Tongue (tissue), 2 donors: ENCODE results near the gene PEAK3. TPM values are rescaled to one million over a fixed set of nuclear protein-coding genes. Genes with fewer than 3 reads are reported as not detected.

Experiments
- DNase-seq: peaks from one replicate; pipeline ENCODE4 v3.0.0-alpha.2; 2015
- total RNA-seq: library from RNA; depleted of rRNA; stranded (reverse); fragments of >200 nt; gene quantifications from one replicate; pipeline ENCODE4 v1.2.3, GENCODE V29; 2014

PEAK3 gene
- total RNA-seq, 1 donor from 2014 or later = not detected

DNA sequence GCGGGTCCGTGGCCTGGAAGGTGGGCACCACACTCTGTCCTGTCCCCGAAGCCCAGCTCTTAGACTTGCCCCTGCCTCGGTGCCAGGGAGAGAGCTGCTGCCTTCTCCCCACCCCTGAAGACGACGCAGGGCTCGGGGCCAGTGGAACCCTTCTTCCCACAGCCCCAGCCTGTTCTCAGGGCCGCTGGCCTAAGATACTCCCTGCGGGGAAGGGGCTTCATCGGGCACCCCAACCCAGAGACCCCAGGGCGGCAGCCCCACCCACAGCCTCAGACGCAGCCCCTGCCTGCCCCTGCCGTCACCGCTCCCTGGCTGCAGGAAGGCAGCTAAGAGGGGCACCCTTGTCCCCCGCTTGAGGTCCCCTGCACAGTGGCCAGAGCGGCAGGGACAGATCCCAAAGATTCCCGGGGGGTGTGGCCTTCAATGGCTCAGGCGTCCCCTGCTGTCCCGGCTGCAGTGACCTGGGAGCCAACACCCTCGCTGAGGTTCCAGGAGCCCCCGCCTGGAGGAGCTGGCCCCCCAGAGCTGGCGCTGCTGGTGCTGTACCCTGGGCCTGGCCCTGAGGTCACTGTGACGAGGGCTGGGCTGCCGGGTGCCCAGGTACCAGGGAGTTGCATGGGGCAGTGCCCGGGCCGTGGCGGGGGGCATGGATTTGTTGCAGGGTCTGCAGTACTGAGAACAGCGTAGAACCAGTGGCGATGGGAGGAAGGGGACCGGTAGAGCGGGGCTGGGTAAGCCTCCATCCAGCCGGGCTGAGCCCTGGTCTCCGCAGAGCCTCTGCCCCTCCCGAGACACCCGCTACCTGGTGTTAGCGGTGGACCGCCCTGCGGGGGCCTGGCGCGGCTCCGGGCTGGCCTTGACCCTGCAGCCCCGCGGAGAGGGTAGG, 31.9 kb downstream of the PEAK3 start:
- DNase-seq = no peak

DNA sequence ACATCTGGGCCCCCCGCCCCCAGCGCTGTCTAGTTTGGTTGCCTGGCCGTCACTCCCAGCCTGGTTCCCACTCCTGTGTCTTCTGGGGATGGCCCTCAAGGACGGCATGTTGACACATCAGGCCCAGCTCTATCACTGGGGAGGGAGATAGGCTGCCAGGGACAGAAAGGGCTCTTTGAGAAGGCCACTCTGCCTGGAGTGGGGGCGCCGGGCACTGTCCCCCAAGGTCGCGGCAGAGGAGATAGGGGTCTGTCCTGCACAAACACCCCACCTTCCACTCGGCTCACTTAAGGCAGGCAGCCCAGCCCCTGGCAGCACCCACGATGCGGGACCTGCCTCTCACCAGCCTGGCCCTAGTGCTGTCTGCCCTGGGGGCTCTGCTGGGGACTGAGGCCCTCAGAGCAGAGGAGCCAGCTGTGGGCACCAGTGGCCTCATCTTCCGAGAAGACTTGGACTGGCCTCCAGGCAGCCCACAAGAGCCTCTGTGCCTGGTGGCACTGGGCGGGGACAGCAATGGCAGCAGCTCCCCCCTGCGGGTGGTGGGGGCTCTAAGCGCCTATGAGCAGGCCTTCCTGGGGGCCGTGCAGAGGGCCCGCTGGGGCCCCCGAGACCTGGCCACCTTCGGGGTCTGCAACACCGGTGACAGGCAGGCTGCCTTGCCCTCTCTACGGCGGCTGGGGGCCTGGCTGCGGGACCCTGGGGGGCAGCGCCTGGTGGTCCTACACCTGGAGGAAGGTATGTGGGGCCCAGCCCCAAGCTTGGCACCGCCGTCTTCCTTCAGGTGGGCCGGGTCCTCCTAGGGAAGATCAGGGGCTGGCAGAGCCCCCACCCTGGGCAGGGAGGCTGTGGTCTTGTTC, 32.7 kb downstream of the PEAK3 start, which contains the start of gene AMH:
Gene AMH, plus strand, starts transcription at position 314 of the 857 bp plus-strand sequence. Its CDS starts 10 bp downstream, at position 324.
- DNase-seq = no peak

DNA sequence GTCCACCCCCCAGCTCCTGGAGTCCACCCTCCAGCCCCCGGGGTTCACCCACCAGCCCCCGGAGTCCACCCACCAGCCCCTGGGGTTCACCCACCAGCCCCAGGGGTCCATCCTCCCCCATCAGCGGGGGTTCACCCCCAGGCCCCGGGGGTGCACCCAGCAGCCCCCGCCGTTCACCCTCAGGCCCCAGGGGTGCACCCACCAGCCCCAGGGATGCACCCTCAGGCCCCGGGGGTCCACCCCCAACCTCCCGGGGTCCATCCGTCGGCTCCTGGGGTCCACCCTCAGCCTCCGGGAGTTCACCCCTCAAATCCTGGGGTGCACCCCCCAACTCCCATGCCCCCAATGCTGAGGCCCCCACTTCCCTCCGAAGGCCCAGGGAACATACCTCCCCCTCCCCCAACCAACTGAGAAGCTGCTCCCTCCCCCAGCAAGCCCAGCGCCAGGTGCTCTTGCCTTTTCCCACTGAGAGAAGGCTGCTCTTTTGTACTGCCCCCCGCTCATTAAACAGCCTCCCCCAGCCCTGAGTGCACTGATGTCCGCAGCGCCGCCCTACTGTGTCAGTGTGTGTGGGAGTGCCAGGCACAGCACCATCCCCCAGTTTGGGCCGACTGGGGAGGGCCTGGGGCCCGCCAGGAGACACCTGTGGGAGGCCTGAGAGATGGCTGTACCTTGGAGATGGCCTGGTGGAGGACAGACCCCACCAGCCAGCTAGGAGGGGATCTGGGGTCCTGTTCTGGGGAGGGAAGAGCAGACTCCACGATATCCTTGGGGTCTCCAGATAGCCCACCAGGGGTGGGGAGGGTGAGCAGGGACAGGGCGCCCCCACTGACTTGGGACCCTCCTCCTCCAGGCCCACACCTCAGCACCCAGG, 33.6 kb downstream of the PEAK3 start:
- no peak for DNase-seq

- DNase-seq = no peak
Observed at GRCh38 chr19:2247433-2248101, 34.4 kb downstream of the PEAK3 start.

DNA sequence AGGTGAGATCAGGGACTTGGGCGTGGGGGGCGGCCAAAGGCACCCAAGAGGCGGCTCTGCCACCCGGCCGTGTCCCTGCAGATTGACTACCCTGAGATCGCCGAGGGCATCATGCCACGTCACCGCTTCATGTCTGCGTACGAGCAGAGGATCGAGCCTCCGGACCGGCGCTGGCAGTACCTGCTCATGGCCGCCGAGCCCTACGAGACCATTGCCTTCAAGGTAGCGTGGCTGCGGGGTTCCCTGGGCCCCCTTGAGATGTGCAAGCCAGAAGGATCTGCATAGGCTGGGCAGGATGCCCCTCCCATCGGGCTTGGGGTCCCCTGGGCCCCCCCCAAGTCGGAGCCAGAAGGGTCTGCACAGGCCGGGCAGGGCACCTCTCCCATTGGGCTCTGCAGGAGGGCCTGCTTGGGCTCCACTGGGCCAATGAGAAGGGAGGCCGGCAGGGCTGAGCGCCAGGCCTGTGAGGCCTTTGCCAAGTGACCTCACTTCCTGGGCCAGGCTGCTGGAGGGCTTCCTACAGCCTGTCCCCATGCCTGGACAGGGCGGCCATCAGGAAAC, 35.1 kb downstream of the PEAK3 start:
- no peak for DNase-seq

GRCh38 chr19:2246014-2246620, 35.9 kb downstream of the PEAK3 start:
- no peak for DNase-seq

GRCh38 chr19:2245273-2245672, 36.7 kb downstream of the PEAK3 start:
- no peak for DNase-seq

- no peak for DNase-seq
Observed at GRCh38 chr19:2244486-2244885, 37.5 kb downstream of the PEAK3 start.

DNA sequence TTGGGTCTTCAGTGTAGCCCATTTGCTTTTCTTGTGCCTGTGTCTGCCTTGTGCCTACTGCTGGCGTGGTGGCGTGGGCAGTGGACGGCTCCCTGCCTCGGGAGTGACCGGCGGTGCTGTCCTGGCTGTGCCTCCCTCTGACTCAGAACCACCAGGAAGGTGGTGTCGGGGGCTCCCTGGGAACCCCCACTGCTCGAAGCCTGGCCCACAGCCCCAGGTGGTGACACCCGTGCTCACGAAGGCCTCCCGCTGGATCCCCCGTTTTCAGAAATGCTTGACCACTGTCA, 37.9 kb downstream of the PEAK3 start:
- DNase-seq = no peak

DNA sequence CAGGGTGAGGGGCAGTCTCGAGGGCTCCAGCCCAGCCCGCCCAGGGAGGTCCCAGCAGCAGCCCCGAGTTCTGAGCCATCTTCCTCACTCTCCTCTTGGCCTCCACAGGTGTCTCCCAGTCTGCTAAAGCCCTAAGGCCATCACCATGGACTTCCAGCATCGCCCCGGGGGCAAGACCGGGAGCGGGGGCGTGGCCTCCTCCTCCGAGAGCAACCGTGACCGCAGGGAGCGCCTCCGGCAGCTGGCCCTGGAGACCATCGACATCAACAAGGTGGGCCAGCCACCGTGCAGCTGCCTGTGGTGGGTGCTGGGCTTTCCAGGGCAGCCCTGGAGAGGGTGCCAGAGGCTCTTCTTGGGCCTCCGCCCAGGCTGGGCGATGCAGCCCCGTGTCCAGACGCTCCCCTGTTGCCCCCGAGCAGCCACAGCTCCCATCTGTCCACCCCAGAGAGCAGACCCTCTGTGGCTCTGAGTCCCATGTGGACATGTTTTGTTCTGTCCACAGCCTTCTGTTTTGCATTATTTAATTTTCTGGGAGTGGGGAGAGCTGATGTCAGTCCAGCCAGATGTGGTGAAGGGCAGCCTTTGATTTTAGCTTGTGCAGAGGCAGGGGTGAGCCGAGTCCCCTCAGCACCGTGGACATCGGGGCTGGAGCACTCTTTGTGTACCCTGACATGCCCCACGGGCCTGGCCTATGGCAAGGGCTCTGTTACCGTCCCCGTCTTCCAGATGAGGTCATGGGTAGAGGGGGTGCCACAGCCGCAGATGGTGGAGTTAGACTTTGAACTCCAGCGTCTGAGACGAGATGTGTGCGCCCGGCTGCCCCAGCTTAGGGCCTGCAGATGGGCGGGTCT, 38.5 kb downstream of the PEAK3 start:
- DNase-seq = no peak

DNA sequence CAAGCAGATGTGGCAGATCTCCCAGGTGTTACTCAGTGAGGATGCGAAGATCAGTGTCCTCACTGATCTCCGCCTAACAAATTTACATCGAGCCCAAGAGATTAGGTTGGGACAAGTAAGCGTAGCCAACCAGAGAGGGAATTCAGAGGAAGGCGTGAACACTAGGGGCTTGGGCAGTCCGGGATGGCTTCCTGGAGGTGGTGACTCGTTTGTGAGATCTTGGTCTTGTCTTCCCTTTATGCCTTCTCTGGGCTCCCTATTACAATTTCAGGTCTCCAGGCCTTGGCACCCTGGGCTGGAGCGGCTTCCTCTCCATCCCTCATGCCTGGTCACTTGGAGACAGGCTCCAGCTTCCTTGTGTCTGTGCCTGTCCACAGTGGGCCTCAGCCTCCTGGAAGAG, 39.2 kb downstream of the PEAK3 start:
- no peak for DNase-seq

- no peak for DNase-seq
Observed at GRCh38 chr19:2242092-2242537, 39.9 kb downstream of the PEAK3 start.

- DNase-seq = no peak
Observed at GRCh38 chr19:2240881-2241760, 40.9 kb downstream of the PEAK3 start.

DNA sequence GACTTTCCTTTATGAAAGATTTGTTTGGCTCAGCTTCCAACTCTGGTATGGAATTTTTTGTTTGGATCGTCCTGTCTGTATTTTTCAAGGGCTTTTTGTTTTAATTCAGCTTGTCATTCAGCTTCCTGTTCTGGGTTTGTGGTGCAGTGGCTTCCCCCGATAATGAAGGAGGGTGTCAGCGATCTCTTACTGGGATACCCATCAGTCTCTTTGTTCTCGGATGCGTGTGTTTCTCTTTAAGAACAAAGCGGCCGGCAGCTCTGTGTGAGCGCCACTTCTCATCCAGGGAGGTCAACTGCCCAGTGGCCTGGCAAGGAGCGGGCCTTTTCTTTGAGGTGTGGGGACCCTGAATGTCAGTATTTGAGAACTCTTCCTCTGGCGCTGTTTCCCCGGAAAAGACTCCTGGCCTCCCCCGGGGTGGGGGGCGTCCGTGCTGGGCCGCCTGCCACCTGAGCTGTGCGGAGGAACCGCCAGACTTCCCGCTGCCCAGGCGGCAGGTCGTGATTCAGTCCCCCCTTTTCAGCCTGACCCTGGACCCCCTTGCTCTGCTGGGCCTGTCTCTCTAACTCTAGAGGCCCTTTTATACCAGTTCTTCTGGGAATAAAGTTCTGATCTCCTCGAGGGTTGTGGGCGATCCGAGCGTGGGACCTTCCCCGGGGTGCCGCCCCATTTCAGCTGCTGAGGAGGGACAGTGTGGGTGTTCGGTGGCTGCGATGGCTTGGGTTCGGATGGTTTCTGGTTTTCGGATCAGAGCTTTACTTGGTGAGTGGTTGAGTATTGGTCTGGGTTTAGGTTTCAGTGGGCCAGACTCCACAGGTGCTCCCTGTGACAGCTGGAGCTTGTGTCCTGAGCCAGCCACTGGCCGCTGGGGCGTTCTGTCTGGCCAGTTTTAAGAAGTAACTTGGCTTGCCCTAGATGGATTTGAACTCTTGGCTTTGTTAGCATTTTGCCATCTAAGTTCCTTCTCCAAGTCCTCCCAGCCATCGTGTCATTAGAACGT, 41.9 kb downstream of the PEAK3 start:
- DNase-seq = no peak

DNA sequence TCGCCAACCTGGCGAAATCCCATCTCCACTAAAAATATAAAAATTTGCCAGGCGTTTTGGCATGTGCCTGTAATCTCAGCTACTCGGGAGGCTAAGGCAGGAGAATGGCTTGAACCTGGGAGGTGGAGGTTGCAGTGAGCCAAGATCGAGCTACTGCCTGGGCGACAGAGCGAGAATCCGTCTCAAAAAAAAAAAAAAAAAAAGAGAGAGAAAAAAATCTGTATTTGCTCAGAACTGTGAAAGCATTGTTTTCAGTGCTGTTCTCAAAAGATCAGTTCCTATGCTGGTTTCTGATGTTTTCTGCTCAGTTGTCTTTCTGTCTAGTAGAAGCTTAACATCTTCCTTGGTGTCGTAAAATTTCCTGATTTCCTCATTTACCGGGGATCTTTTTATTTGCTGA, 42.8 kb downstream of the PEAK3 start:
- no peak for DNase-seq

DNA sequence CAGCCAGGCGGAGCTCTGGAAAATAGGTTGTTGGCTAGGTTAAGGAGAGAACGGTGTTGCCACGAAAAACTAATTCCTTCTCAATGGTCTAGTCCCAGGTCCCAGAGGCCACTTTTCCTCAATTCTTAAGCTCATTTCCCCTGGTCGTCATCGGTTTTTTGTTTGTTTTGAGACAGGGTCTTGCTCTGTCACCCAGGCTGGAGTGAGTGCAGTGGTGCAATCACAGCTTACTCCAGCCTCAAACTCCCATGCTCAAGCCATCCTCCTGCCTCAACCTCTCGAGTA, 44.2 kb downstream of the PEAK3 start:
- no peak for DNase-seq

DNA sequence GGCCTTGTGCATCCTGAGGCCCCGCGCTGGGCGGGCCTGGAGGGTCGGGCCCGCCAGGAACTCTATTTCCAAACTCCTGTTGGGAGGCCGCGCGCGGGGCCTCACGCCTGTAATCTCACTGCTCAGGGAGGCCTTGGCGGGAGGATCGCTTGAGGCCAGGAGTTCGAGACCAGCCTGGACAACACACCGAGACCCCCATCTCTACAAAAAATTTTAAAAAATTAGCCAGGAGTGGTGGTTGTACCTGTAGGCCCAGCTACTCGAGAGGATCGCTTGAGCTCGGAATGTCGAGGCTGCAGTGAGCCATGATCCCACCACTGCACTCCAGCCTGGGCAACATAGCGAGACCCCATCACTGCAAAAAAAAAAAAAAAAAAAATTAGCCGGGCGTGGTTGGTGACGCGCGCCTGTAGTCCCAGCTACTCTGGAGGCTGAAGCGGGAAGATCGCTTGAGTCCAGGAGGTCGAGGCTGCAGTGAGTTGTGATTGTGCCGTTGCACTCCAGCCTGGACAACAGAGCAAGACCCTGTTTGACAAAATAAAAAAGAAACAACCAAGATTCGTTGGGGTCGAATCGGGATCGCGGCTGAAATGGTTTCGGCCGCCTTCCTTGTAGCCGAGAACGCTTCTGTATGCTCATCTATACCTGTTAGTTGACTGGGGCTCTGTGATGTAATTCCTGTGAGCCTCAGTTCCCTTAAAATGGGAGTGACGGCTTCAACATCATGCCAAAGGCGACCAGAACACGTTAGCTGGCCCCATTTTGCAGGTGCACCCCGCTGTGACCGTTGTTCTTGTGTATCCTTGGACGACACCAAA, 44.7 kb downstream of the PEAK3 start:
- DNase-seq = no peak
